HG02870 (cell line): ENCODE results near the gene UQCR10.
A peak's percentile ranks its signal among the peaks of the same experiment; 100 is the strongest.

Experiments used
- ATAC-seq: cut with Tn5 transposase; IDR thresholded peaks from one replicate; pipeline ENCODE4 v1.9.1; 2021; ENCODE audit warnings: mild to moderate bottlenecking, moderate library complexity; ENCODE audit not compliant: unreplicated experiment

UQCR10 gene

DNA sequence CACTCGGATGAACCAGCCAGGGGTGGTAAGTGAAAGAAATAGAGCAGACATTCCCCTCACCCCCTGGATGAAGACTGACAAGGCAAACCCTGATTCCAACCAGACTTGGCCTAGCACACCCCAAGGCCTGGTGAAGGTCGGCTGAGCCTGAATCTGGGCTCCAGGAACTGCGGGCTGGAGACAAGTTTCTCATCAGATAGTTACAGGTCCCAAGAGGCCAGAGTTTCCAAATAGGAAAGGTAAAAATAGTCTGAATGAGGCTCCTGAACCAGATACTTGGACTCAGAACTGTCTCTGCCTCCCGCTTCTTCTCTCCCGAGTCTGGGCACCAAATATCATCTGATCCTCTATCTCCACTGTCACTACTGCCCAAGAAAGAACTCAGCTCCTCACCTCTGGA lies 8.2 kb upstream of the UQCR10 start:
- no peak for ATAC-seq

GRCh38 chr22:29762263-29762662 lies 4.9 kb upstream of the UQCR10 start:
- no peak for ATAC-seq

- ATAC-seq = peak; percentile 18
Observed at GRCh38 chr22:29765905-29766631, 1.1 kb upstream of the UQCR10 start.

GRCh38 chr22:29766632-29767170 lies 468 bp upstream of the UQCR10 start, which contains the start of gene ZMAT5:
ZMAT5 (minus strand) TSS chr22:29767007; CDS start chr22:29748544, 18,463 bp downstream.
- ATAC-seq = peak; percentile 77

DNA sequence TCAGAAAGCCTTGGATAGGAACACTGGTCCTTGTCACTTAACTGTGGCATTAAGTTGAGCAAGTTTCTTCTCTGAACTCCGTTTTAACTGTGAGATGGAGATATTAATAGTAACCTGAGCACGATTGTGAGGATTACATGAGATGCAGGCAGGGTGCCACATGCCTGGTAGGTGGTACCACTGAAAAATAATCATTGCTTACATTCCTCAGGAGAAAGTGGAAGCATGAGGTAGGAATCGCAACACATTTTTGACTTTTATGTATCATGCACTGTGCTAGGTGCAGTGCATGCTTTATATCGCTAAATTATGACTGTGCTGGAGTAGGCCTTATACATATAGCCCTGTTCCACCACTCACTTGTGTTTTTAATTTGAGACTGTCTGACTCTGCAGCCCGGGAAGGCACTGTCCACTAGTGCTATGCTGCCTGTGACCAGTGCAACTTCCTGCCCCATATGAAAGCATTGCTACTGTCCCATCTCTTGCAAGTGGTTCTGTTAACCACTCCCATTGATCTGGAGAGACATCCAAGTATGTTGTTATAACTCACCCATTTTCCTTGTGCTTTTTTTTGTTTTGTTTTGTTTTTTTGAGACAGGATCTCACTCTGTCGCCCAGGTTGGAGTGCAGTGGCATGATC lies 1.0 kb downstream of the UQCR10 start:
- ATAC-seq = no peak

- ATAC-seq = no peak
Observed at GRCh38 chr22:29769723-29770321, 2.7 kb downstream of the UQCR10 start.

DNA sequence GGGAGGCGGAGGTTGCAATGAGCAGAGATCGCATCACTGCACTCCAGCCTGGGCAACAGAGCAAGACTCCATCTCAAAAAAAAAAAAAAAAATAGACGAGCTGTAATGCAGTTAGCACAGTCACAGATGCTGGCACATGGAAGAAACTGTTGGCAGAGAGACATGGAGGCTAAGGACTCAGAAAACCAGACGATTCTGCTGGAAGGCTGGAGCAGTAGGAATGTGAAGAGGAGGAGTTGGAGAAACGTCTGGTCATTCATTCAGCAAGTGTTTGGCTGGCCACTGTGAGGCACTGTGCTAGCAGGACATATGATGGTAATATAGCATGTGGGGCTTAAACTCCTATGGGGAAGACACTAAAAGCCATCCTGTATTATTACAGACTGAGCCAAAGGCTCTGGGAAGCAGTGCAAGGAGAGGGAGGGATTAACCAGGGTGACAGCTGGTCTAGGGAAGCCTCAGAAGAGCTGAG lies 5.0 kb downstream of the UQCR10 start:
- ATAC-seq = no peak

- no peak for ATAC-seq
Observed at GRCh38 chr22:29773233-29773632, 6.1 kb downstream of the UQCR10 start.

- ATAC-seq = no peak
Observed at GRCh38 chr22:29780220-29780619, 13.1 kb downstream of the UQCR10 start.

DNA sequence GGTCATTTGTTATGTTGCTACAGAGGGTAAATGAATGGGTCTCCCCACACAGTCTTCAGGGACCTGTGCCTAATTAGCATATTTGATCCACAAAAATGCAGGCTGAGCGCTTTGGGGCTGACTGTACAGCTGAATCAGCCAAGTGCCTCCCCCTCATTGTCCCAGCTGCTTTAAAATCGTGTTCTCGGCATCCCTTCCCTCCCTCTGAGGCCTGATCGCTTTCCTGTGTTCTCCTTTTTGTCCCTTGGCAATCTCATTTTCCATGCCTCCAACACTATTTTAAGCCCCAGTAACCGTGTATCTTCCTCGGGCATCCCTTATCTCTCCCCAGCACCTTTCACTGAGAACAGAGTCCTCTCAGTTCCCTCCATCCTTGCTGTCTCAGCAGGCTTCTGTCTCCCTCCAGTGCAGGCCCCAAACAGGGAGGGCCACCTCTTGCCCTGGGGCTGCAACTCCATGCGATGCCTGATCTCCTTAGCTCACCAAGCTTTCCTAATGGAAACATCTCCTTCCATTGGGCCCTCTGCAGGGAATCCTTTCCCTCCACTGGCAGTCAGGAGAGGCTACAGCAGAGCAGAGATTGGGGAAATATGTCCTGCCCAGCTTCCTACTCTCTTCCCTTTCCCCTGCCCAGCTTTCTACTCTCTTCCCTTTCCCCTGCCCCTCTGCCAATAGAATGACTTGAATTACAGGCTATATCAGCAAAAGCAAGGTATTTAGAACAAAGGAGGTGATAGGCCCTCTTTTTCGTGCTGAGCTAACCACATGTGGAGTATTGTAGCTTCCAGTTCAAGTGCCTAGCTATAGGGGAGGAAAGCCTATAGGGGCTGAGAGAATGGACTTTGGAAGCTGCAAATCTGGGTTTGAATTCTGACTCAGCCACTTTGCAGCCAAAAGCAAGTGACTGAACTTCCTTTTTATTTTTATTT lies 13.8 kb downstream of the UQCR10 start:
- ATAC-seq = no peak

DNA sequence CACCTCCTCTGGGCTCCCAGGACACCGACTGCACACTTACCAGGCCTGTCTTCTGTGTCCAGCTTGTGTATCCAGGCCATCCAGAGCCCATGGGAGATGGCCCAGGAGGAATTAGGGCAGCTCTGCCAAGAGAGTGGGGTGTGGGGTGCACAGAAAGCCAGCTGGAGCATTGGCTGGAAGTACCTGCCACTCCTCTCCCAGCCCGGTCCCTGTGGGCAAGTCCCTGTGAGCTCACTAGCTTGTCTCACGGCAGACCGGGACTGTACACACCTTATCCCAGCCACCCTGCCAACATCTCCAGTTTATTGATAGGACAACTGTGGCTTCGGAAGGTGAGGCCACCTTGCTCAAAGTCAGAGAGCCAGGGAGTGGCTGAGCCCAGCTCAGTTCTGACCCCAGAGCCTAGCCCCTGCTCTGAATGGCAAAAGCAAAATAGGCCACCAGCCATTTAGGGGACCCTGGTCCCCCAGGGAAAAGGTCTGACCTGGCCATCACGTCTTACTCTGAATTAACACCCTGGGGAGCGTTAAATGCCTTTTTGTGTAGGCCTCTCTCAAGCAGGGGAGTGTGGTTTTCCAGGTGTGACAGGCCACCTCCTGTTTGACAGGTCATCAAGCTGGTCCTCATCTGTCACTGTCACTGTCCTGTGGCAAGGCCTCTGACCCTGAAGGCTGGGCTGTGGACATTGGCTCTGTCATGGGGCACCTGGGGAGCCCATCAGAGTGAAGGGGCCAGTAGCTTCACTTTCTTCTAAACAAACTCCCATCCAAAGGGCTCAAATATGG lies 15.1 kb downstream of the UQCR10 start:
- no peak for ATAC-seq

DNA sequence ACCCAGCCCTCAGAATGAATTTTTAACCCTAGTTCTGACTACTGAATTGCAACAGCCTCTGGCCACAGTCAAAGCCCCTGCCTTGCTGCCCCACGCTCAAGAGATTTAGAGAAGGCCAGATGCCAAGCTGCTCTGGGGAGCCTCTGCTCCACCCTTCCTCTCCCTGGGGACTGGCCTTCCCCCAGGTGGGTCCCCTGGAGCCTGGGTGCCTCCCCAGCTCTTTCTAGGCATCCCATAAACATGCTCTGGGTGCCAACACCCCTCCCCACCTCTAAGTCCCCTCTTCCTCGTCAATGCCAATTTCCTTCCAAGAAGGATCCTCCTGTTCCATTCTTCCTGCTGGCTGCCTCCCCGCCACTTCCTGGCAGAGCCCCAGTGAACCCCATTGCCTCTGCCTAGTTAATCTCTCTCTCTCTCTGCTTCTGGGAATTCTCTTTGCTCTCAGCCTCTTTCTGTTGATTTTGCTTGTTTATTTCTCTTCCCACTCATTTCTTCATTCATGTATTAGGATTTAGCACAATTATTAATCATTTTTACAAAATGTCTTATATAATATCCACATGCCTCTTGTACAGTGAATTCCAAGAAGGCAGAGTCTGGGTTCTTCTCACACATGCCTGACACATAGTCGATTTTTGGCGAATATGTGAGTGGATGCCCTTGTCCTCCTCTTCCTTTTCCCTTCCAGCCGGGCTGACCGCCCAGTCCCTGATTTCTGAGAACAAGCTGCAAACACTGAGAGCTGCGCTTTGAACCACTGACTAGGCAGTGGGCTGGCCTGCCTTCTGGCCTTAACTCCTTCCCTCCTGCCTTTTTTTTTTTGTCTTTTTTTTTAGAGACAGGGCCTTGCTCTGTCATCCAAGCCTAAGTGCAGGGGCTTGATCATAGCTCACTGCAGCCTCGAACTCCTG lies 17.5 kb downstream of the UQCR10 start:
- no peak for ATAC-seq

- no peak for ATAC-seq
Observed at GRCh38 chr22:29786031-29786430, 18.9 kb downstream of the UQCR10 start.

DNA sequence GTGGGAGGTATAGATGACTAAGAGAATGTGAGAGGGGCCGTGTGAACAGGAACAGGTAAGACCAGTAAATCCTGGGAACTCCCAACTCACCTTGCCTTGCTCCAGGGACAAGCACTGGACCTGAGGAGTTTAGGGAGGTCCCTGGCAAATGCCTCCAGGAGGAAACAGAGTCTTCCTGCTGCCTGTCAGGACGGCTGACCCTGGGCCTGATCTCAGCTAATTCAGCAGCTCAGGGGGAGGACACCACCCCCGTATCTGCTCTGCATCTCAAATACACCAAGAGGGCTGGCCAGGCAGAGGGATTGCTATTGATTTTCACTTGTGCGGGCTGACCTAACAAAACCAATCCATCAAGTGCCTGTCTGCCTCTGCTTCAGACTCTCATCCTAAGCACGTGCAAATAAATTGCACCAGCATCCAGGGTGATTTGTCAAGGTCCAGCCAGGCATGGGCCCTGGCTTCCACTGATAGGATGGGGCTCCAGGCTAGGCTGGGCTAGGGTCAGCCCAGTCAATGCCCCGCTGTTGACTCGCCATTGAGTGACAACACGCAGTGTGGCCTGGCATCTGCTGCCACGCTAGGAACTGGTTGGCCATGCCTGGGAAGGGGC lies 20.3 kb downstream of the UQCR10 start:
- ATAC-seq = no peak

GRCh38 chr22:29788339-29789279 lies 21.4 kb downstream of the UQCR10 start:
- ATAC-seq = no peak

- ATAC-seq = no peak
Observed at GRCh38 chr22:29790061-29790460, 22.9 kb downstream of the UQCR10 start.

DNA sequence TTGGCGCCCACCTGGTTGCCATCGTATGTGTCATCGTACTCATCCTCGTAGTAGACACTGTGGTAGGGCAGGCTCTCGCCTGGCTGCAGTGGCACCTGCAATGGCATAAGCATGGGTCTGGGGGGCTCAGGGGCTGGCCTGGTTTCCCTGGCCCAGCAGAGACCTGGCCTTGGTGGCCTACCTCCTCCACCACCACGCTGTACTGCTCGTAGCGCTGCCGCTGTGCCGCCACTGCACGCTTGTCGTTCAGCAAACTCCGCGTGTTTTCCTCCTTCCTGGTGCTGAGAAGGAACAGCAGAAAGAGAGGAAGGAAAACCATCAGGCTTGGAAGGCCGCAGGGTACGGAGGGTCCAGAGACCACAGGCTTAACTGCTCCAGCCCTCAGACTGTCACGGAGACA lies 26.2 kb downstream of the UQCR10 start:
- ATAC-seq = no peak
